SU-DHL-6 (cell line): ENCODE data around the gene TALDO1.

ENCODE experiments used
- H2AFZ ChIP-seq: fragments of 200-600 bp; sonication (generic); 2 replicates; pipeline ENCODE4 v1.6.1; 2014; ENCODE audit warnings: low read depth, mild to moderate bottlenecking, moderate library complexity, mixed read lengths, antibody characterized with exemption, low read length; ENCODE audit not compliant: severe bottlenecking
- H3F3A ChIP-seq: fragments of 200-600 bp; shearing (Covaris generic); 2 replicates; pipeline ENCODE4 v1.6.0; 2016; ENCODE audit warnings: antibody characterized with exemption, mild to moderate bottlenecking; ENCODE audit not compliant: insufficient read depth
- H3K27ac ChIP-seq: fragments of 200-600 bp; sonication (generic); 2 replicates; pipeline ENCODE4 v1.5.1; 2016; ENCODE audit warnings: low read depth, mild to moderate bottlenecking, low read length, moderate library complexity, mixed read lengths
- H3K27me3 ChIP-seq: fragments of 200-600 bp; sonication (generic), shearing (Covaris generic); 2 replicates; pipeline ENCODE4 v1.6.0; 2014; ENCODE audit warnings: mild to moderate bottlenecking, low read length
- H3K36me3 ChIP-seq: fragments of 200-600 bp; sonication (generic); 2 replicates; pipeline ENCODE4 v1.6.1; 2014; ENCODE audit warnings: mild to moderate bottlenecking, low read length, mixed read lengths
- H3K4me2 ChIP-seq: fragments of 300-600, 200-600 bp; shearing (Covaris generic), sonication (generic); 2 replicates; pipeline ENCODE4 v1.6.0; 2014; ENCODE audit warnings: low read length, low read depth, mild to moderate bottlenecking; ENCODE audit not compliant: poor library complexity, severe bottlenecking
- H3K4me3 ChIP-seq: fragments of 200-600 bp; sonication (generic); 2 replicates; pipeline ENCODE4 v1.5.1; 2014; ENCODE audit warnings: antibody characterized with exemption, low read length, mild to moderate bottlenecking, mixed read lengths; ENCODE audit not compliant: insufficient read depth, poor library complexity, severe bottlenecking
- H3K79me2 ChIP-seq: fragments of 200-600 bp; sonication (generic); 2 replicates; pipeline ENCODE4 v1.6.1; 2014; ENCODE audit warnings: mild to moderate bottlenecking, low read length, moderate library complexity; ENCODE audit not compliant: insufficient read depth
- H3K9ac ChIP-seq: fragments of 200-600 bp; sonication (generic); 2 replicates; pipeline ENCODE4 v1.7.0; 2014; ENCODE audit warnings: mild to moderate bottlenecking, low read length
- H3K9me2 ChIP-seq: fragments of 200-600 bp; sonication (generic); replicated peaks from 2 replicates; pipeline ENCODE4 v1.6.1; 2014; ENCODE audit warnings: low read length; ENCODE audit not compliant: insufficient read depth
- H3K9me3 ChIP-seq: fragments of 200-600 bp; sonication (generic); 2 replicates; pipeline ENCODE4 v1.6.1; 2014; ENCODE audit warnings: low read length, mixed read lengths; ENCODE audit not compliant: insufficient read depth
- H4K20me1 ChIP-seq: fragments of 200-600 bp; sonication (generic); 2 replicates; pipeline ENCODE4 v1.6.1; 2014; ENCODE audit warnings: low read depth, mild to moderate bottlenecking, antibody characterized with exemption, low read length, moderate library complexity, mixed read lengths
- EZH2phosphoT487 ChIP-seq: fragments of 200-600 bp; sonication (generic), shearing (Covaris generic); conservative IDR thresholded peaks from 2 replicates; pipeline ENCODE4 v1.6.1; 2018; ENCODE audit warnings: mild to moderate bottlenecking, antibody characterized with exemption, low read length, moderate library complexity, mixed read lengths
- TF ChIP-seq, protein P1 (sequence below): fragments of 200-600 bp; sonication (generic); IDR thresholded peaks from one replicate; pipeline ENCODE4 v1.5.1; 2017; ENCODE audit warnings: antibody characterized with exemption, mild to moderate bottlenecking, low read length, moderate library complexity; ENCODE audit not compliant: insufficient read depth, poor library complexity, severe bottlenecking

The TALDO1 gene

DNA sequence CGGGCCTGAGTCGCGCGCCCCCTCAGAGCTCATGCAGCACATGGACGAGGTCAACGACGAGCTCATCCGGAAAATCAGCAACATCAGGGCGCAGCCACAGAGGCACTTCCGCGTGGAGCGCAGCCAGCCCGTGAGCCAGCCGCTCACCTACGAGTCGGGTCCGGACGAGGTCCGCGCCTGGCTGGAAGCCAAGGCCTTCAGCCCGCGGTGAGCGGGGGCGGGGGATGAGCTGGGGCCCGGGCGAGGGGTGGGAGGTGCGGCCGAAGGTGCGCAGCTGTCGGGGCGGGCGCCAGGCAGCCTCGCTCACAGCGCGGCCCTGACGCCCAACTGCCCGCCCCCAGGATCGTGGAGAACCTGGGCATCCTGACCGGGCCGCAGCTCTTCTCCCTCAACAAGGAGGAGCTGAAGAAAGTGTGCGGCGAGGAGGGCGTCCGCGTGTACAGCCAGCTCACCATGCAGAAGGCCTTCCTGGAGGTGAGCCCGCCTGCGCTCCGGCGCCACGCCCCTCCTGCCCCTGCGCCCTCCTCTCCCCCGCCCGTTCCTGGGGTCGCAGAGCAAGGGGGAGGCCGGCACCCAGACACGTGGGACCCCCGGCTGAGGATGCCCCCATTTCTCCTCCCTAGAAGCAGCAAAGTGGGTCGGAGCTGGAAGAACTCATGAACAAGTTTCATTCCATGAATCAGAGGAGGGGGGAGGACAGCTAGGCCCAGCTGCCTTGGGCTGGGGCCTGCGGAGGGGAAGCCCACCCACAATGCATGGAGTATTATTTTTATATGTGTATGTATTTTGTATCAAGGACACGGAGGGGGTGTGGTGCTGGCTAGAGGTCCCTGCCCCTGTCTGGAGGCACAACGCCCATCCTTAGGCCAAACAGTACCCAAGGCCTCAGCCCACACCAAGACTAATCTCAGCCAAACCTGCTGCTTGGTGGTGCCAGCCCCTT is 20.7 kb upstream of the TALDO1 start:
- Histone ChIP-seq H3K9me2 (no peaks in the 10 kb centered on the region), H2AFZ (peak overlapping the region; percentile 53), H3K36me3 (no peaks in the 10 kb centered on the region), H3K4me2 (peak overlapping the region; percentile 49), H3K9ac (peak overlapping the region; percentile 43; the same call in 1 of the 2 replicates), H3K4me3 (peak overlapping the region; percentile 10), H4K20me1 (no peaks in the 10 kb centered on the region), H3K79me2 (no peaks in the 10 kb centered on the region), H3K27ac (no peak overlapping the region), H3F3A (peaks cover 3% of the 10 kb centered on the region; the same call in 1 of the 2 replicates), H3K27me3 (no peaks in the 10 kb centered on the region), H3K9me3 (no peaks in the 10 kb centered on the region)
- TF ChIP-seq, protein P1, sequence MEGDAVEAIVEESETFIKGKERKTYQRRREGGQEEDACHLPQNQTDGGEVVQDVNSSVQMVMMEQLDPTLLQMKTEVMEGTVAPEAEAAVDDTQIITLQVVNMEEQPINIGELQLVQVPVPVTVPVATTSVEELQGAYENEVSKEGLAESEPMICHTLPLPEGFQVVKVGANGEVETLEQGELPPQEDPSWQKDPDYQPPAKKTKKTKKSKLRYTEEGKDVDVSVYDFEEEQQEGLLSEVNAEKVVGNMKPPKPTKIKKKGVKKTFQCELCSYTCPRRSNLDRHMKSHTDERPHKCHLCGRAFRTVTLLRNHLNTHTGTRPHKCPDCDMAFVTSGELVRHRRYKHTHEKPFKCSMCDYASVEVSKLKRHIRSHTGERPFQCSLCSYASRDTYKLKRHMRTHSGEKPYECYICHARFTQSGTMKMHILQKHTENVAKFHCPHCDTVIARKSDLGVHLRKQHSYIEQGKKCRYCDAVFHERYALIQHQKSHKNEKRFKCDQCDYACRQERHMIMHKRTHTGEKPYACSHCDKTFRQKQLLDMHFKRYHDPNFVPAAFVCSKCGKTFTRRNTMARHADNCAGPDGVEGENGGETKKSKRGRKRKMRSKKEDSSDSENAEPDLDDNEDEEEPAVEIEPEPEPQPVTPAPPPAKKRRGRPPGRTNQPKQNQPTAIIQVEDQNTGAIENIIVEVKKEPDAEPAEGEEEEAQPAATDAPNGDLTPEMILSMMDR = no peak
- no peak for TF ChIP-seq EZH2phosphoT487

DNA sequence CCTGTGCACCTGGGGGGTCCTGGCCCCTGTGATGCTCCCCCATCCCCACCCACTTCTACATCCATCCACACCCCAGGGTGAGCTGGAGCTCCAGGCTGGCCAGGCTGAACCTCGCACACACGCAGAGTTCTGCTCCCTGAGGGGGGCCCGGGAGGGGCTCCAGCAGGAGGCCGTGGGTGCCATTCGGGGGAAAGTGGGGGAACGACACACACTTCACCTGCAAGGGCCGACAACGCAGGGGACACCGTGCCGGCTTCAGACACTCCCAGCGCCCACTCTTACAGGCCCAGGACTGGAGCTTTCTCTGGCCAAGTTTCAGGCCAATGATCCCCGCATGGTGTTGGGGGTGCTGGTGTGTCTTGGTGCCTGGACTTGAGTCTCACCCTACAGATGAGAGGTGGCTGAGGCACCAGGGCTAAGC is 20.0 kb upstream of the TALDO1 start:
- H3K36me3 ChIP-seq = no peaks in the 10 kb centered on the region
- H3K27me3 ChIP-seq = no peaks in the 10 kb centered on the region
- H3F3A ChIP-seq = peaks cover 3% of the 10 kb centered on the region; the same call in 1 of the 2 replicates
- H3K79me2 ChIP-seq = no peaks in the 10 kb centered on the region
- no peaks in the 10 kb centered on the region for H3K9me2 ChIP-seq
- H3K9ac ChIP-seq = no peak overlapping the region
- TF ChIP-seq, protein P1 = no peak
- no peak for TF ChIP-seq EZH2phosphoT487
- no peaks in the 10 kb centered on the region for H4K20me1 ChIP-seq
- no peak overlapping the region for H3K27ac ChIP-seq
- no peaks in the 10 kb centered on the region for H3K9me3 ChIP-seq
- no peak overlapping the region for H3K4me2 ChIP-seq
- no peak overlapping the region for H3K4me3 ChIP-seq
- H2AFZ ChIP-seq = no peak overlapping the region

DNA sequence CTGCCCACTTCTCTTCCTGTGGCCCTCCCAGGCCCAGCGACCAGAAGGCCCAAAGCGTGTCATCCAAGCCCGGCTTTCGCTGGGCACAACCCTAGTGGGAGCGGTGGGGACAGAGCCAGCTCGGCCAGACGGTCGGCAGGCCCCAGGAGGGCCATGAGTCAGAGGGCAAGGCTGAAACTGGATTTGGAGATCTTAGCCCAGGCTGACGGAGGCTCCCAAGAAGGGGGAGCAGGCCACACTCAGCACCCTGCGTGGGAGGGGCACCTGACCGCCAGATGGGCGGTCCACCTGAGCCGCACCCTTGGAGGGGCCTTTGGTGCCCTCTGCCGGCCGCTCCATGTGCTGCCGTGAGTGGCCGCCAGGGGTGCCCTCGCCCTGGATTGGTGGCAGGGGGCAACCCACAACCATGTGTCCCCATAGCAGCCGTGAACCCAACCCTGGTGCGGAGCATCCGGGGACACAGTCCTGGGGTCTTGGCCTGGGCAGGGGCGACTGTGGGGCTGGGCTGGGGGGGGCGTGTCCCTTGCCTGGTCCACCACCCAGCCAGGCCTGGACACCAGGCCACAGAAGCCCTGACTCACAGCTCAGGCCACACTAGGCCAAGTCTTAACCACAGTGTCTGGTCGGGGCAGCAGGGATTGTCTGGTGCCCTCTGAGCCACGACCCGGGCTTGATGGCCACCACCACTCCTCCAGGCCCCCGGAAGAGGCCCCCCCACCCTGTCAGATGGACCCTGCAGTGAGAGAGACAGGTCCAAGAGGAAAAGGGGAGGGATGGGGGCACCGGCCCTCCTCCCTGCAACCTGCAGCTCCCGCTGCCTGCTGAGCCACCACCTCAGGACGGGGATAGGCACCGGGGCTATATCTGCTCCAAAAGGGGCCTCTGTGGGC is 19.2 kb upstream of the TALDO1 start:
- no peaks in the 10 kb centered on the region for H4K20me1 ChIP-seq
- no peaks in the 10 kb centered on the region for H3K9me2 ChIP-seq
- no peaks in the 10 kb centered on the region for H3K79me2 ChIP-seq
- H3K9me3 ChIP-seq = no peaks in the 10 kb centered on the region
- no peak overlapping the region for H2AFZ ChIP-seq
- H3K9ac ChIP-seq = no peak overlapping the region
- H3K4me2 ChIP-seq = no peak overlapping the region
- H3F3A ChIP-seq = peaks cover 3% of the 10 kb centered on the region; the same call in 1 of the 2 replicates
- TF ChIP-seq EZH2phosphoT487 = no peak
- TF ChIP-seq, protein P1 = peak; percentile 99
- no peaks in the 10 kb centered on the region for H3K27me3 ChIP-seq
- H3K27ac ChIP-seq = no peak overlapping the region
- H3K36me3 ChIP-seq = no peaks in the 10 kb centered on the region
- no peak overlapping the region for H3K4me3 ChIP-seq
